Activated CD4-positive, alpha-beta memory T cell treated with anti-CD3 and anti-CD28 coated beads for 36 hours (primary cell): ENCODE measurements around the gene MAPK8IP2. TPM values are rescaled to one million over a fixed set of nuclear protein-coding genes. Genes with fewer than 3 reads are reported as not detected.
"Not testable (repeated sequence)": the region's sequence is repeated elsewhere in the genome, so short reads cannot be mapped to it uniquely, and the experiment has no call there.

Experiments
- CTCF ChIA-PET: fragments of 350-600 bp; sonication (Branson Sonifier 250); formaldehyde crosslinking; loops from one replicate; lab custom pipeline; 2021; ENCODE audit warnings: antibody characterized with exemption, inconsistent platforms; lab: Charles Lee
- POLR2A ChIA-PET: fragments of 350-600 bp; sonication (Branson Sonifier 250); formaldehyde crosslinking; loops from one replicate; lab custom pipeline; 2021; ENCODE audit warnings: antibody characterized with exemption; lab: Charles Lee
- DNase-seq: peaks from one replicate; pipeline ENCODE4 v3.0.0-alpha.2; 2020
- H3K27ac Mint-ChIP-seq: one replicate; pipeline ENCODE4 v1.8.0; 2021; ENCODE audit warnings: mixed read lengths
- H3K27me3 Mint-ChIP-seq: one replicate; pipeline ENCODE4 v1.8.0; 2021; ENCODE audit warnings: mixed read lengths
- H3K36me3 Mint-ChIP-seq: one replicate; pipeline ENCODE4 v1.8.0; 2021; ENCODE audit warnings: mixed read lengths
- H3K4me1 Mint-ChIP-seq: one replicate; pipeline ENCODE4 v1.8.0; 2021; ENCODE audit warnings: low read depth, mixed read lengths
- H3K4me3 Mint-ChIP-seq: one replicate; pipeline ENCODE4 v1.8.0; 2021; ENCODE audit warnings: mild to moderate bottlenecking, mixed read lengths
- H3K9me3 Mint-ChIP-seq: one replicate; pipeline ENCODE4 v1.8.0; 2021; ENCODE audit warnings: mixed read lengths
- intact Hi-C: fragments of 100-400 bp; cut with micrococcal nuclease; formaldehyde crosslinking; loops from one replicate; pipeline ENCODE4 v1.15.1; 2023
- total RNA-seq, 2 experiments: library from RNA; stranded (reverse); gene quantifications; one replicate each; pipeline ENCODE4 v1.2.3, GENCODE V29; 2021

The MAPK8IP2 gene
- total RNA-seq, 2 experiments from 2014 or later: 0.10 to 0.19 TPM

DNA sequence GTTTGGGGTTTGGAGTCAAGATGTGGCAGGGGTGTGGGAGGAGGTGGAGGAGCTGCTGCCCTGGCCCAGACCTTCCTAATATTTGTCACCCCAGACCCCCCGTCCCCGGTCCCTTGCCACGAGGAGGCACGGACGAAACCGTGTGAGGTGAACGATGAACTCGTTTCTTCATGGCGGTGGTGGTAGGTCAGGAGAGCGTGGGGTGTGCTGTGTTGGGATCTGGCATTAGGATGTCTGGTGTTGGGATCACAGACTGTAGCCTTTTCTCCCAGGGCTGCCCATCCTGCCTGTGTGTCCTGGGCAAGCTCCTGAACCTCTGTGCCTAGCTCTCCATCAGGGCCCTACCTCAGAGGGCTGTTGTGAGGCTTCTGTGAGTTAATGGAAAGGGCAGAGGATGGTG, 8.4 kb downstream of the MAPK8IP2 start:
- CTCF ChIA-PET: interaction anchor here (0.5 to 1.1 kb wide), 3 partner anchors 11 to 219 kb away, joined by 3 to 4 read pairs (median 3); no protein-coding TSS in a partner anchor
- H3K36me3 Mint-ChIP-seq: no peaks in the 10 kb centered on the region
- POLR2A ChIA-PET: no interaction called here
- H3K4me1 Mint-ChIP-seq: peaks cover 3% of the 10 kb centered on the region
- H3K9me3 Mint-ChIP-seq: no peaks in the 10 kb centered on the region
- intact Hi-C loops: no loop called here
- no peak overlapping the region for H3K27ac Mint-ChIP-seq
- no peak for DNase-seq
- no peak overlapping the region for H3K4me3 Mint-ChIP-seq
- peaks cover 37% of the 10 kb centered on the region for H3K27me3 Mint-ChIP-seq

DNA sequence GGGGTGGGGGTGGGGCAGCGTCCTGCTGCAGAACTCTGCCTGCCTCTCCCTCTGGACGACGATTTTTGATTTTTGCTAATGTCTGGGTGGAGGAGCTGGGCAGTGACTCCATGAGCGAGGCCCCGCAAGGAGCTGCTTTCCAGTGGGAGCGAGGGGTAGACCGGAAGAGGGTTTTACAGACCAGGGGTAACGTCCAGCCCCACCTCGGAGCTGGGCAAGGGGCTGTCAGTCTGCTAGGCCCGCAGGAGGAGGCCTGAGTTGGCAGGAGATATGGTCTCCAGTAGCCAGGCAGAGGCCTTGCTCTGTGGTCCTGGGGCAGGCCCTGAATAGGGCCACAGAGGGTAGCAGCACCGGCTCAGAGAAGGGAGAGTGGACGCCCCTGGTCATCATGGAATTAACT, 9.0 kb downstream of the MAPK8IP2 start:
- peaks cover 3% of the 10 kb centered on the region for H3K4me1 Mint-ChIP-seq
- ChIA-PET CTCF (interaction anchor here (0.6 to 1.1 kb wide), 2 partner anchors 10 to 11 kb away, joined by 3 to 4 read pairs; no protein-coding TSS in a partner anchor), POLR2A (no interaction called here)
- intact Hi-C loops: no loop called here
- H3K27me3 Mint-ChIP-seq: peaks cover 37% of the 10 kb centered on the region
- H3K4me3 Mint-ChIP-seq: no peak overlapping the region
- DNase-seq: no peak
- no peaks in the 10 kb centered on the region for H3K9me3 Mint-ChIP-seq
- no peaks in the 10 kb centered on the region for H3K36me3 Mint-ChIP-seq
- no peak overlapping the region for H3K27ac Mint-ChIP-seq

DNA sequence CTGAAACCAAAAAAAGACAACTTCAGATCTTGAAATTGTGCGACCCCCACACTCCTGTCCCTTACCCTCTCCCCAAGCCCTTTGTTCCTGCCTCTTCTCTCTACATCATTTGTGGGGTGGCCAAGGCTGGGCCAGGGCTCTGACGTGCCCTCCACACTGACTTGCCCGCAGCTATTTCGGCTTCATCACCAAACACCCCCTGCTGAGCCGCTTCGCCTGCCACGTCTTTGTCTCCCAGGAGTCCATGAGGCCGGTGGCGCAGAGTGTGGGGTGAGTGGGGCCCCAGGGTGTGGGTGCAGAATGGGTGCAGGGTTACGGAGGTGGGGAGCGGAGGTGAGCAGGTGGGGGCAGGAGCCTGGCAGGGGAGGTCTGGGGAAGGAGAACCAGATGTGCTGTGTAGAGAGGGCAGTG, 9.5 kb downstream of the MAPK8IP2 start:
- H3K27ac Mint-ChIP-seq: no peak overlapping the region

DNA sequence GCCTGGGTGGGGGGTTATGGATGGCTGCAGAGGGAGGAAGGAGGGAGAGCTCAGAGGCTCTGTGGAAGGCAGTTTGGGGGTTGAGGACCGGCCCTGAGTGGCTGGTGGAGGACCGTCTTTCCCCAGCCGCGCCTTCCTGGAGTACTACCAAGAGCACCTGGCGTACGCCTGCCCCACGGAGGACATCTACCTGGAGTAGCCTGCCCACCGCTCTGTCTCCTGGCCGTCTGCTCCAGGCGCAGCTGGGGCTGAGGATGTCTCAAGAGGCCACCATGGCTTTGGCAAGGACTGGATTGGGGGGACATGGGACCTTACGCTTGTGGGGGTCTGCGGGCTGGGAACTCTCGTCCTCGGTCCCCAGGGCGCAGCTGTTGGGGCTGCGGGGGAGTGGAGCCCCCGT, 10.0 kb downstream of the MAPK8IP2 start:
- no peak for DNase-seq
- H3K4me3 Mint-ChIP-seq: no peak overlapping the region
- no peak overlapping the region for H3K27ac Mint-ChIP-seq
- ChIA-PET POLR2A (no interaction called here), CTCF (interaction anchor here (0.9 kb wide), 1 partner anchor 10 kb away, joined by 3 read pairs; no protein-coding TSS in a partner anchor)
- intact Hi-C loops: loop anchor here (10.0 kb wide), 1 partner anchor 46 kb away; the partner anchor contains the start of gene SYCE3
- peaks cover 37% of the 10 kb centered on the region for H3K27me3 Mint-ChIP-seq
- no peaks in the 10 kb centered on the region for H3K9me3 Mint-ChIP-seq
- H3K36me3 Mint-ChIP-seq: no peaks in the 10 kb centered on the region
- H3K4me1 Mint-ChIP-seq: peaks cover 3% of the 10 kb centered on the region

More for the DNA sequence above, 9.5 kb downstream of the MAPK8IP2 start:
- Mint-ChIP-seq H3K27me3 (peaks cover 37% of the 10 kb centered on the region), H3K36me3 (no peaks in the 10 kb centered on the region), H3K4me3 (no peak overlapping the region), H3K9me3 (no peaks in the 10 kb centered on the region), H3K4me1 (peaks cover 3% of the 10 kb centered on the region)
- DNase-seq: no peak
- CTCF ChIA-PET: interaction anchor here (0.9 kb wide), 1 partner anchor 11 kb away, joined by 3 read pairs; no protein-coding TSS in a partner anchor
- intact Hi-C loops: loop anchor here (10.0 kb wide), 1 partner anchor 45 kb away; the partner anchor contains the start of gene SYCE3
- POLR2A ChIA-PET: no interaction called here

DNA sequence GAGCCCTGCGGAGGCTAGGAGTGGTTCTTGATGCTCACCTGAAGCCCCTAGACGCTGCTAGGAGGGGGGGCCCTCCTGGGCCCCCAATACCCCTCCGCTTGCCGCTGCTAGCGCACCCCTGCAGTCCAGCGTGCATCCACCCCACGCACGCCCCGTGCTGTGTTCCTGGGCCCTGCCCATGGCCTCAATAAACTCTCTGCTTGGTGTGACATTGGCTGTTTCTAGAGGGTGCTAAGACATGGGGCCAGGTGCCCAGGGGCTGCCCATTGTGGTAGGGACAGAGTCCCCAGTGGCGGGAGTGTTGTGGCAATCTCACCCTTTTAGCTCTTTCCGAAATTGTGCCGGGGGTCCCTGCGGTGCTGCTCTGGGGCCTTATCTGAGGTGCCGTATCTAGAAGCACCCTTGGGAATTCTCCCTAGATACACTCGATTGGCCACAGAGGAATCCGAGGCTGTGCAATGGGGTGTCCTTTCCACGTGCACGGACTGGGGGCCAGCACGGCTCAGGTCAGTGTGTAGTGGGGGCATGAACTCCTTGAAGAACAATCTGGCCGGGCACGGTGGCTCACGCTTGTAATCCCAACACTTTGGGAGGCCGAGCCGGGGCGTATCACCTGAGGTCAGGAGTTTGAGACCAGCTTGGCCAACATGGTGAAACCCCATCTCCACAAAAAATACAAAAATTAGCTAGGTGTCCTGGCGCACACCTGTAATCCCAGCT, 10.9 kb downstream of the MAPK8IP2 start:
- CTCF ChIA-PET: interaction anchor here (0.9 to 1.8 kb wide), 3 partner anchors 10 to 212 kb away, joined by 3 to 7 read pairs (median 3); partner anchors contain the start of gene SCO2
- H3K9me3 Mint-ChIP-seq: no peaks in the 10 kb centered on the region
- no peaks in the 10 kb centered on the region for H3K36me3 Mint-ChIP-seq
- H3K4me3 Mint-ChIP-seq: no peak overlapping the region
- no peak overlapping the region for H3K27ac Mint-ChIP-seq
- peaks cover 29% of the 10 kb centered on the region for H3K27me3 Mint-ChIP-seq
- intact Hi-C loops: loop anchor here (10.0 kb wide), 1 partner anchor 47 kb away; the partner anchor contains the start of gene SYCE3
- POLR2A ChIA-PET: no interaction called here
- DNase-seq: no peak
- peaks cover 3% of the 10 kb centered on the region for H3K4me1 Mint-ChIP-seq

DNA sequence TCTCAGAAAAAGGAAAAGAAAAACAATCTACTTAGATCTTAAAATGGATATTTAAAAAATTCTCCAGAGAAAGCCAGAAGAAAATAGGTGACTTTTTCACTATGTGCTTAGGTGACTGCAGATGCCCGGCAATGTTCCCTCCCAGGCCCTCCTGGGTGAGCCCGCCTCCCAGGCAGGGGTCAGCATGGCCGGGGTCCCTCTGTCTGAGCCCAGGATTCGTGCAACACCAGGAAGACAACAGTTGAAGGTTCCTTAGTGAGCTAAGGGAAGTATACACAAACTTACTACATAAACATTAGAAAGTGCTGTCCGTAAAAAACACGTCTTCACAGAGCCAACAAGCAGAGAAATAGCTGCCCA, 11.6 kb downstream of the MAPK8IP2 start:
- Mint-ChIP-seq H3K36me3 (no peaks in the 10 kb centered on the region), H3K4me3 (no peak overlapping the region), H3K4me1 (peaks cover 3% of the 10 kb centered on the region), H3K27me3 (peaks cover 25% of the 10 kb centered on the region), H3K9me3 (no peaks in the 10 kb centered on the region), H3K27ac (no peak overlapping the region)
- ChIA-PET POLR2A (no interaction called here), CTCF (interaction anchor here (0.9 to 1.8 kb wide), 3 partner anchors 9 to 212 kb away, joined by 3 to 7 read pairs (median 3); partner anchors contain the start of gene SCO2)
- no peak for DNase-seq
- intact Hi-C loops: loop anchor here (10.0 kb wide), 1 partner anchor 47 kb away; the partner anchor contains the start of gene SYCE3

DNA sequence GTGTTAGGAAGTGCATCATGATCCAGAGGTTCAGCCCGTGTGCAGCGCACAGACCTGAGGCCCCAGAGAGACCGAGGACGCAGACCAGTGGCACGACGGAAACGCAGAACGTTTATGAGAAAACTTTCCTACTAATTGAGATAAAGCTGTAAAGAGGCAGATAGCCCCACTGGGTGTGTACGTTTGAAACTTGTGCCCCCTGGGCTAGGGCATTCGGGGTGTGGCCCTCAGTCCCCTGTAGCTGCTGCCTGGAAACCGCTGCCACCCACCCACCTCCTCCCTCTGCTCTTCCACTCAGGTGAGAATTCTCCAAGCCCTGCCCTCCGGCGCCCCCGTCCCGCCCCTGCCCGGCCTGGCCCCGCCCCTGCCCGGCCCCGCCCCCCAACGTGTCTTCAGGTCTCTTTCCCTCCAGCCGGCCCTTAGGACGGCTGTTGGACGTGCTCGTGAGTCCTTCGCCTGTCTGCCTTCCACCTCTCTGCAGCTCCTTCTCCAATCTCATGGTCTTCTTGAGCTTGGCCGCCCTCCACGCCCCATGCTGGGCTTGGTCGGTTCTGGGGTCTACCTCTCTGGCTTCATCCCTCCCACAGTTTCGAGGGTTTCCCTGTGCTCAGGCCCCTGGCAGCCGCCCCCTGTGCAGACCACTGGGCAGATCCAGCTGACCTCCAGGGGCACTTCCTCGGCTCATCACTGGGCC, 12.1 kb downstream of the MAPK8IP2 start:
- CTCF ChIA-PET: interaction anchor here (0.7 to 1.8 kb wide), 3 partner anchors 9 to 87 kb away, joined by 3 to 7 read pairs (median 3); partner anchors contain the start of gene SCO2
- Mint-ChIP-seq H3K4me3 (no peak overlapping the region), H3K36me3 (no peaks in the 10 kb centered on the region), H3K4me1 (peaks cover 3% of the 10 kb centered on the region), H3K9me3 (no peaks in the 10 kb centered on the region), H3K27ac (no peak overlapping the region), H3K27me3 (peaks cover 20% of the 10 kb centered on the region)
- DNase-seq: peak; percentile 27
- POLR2A ChIA-PET: no interaction called here
- intact Hi-C loops: loop anchor here (10.0 kb wide), 1 partner anchor 48 kb away; the partner anchor contains the start of gene SYCE3

DNA sequence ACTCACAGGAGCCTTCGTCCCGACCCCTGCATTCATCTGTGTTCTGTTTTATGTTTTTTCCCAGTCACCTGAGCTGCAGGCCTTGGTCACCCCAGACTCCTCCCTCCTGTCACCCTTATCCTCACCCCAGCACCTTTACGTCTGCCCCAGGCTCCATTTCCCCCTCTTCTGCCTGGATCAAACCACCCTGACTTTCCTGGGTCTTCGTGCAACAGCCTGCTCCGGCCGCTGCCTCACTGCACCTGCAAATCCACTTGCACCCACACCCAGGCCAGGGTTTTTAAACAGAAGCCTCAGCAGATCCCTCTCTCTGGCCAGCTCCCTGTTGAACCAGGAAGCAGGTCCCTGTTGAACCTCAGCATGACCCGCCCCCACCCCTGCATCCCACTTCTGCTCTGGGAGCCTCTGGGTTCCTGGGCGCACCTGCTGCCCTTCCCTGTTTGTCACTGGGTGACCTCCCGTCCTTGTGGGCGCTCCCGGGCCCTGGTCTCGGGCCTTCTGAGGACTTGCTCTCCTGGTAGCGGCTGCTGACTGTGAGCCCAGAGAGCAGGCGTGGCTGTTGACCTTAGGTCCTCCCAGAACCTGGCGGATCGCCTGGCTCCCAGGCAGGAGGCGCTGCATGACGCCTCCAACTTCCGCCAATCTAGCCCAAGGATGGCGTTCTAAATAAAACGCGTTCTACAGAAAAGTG, 12.8 kb downstream of the MAPK8IP2 start:
- ChIA-PET CTCF (interaction anchor here (1.8 kb wide), 1 partner anchor 8 kb away, joined by 7 read pairs; no protein-coding TSS in a partner anchor), POLR2A (no interaction called here)
- intact Hi-C loops: loop anchor here (10.0 kb wide), 1 partner anchor 49 kb away; the partner anchor contains the start of gene SYCE3
- Mint-ChIP-seq H3K4me1 (peaks cover 5% of the 10 kb centered on the region), H3K36me3 (no peaks in the 10 kb centered on the region), H3K27ac (no peak overlapping the region), H3K27me3 (peaks cover 16% of the 10 kb centered on the region), H3K4me3 (no peak overlapping the region), H3K9me3 (no peaks in the 10 kb centered on the region)
- no peak for DNase-seq

DNA sequence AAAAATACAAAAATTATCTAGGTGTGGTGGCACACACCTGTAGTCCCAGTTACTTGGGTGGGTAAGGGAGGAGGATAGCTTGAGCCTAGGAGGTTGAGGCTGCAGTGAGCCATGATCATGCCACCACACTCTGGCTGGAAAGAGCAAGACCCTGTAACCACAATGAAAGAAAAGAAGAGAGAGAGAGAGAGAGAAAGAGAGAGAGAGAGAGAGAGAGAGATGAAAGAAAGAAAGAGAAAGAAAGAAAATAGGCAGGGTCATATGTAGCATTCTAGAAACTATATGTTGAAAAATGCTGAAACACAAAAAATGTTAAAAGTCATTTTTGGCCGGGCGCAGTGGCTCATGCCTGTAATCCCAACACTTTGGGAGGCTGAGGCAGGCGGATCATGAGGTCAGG, 13.7 kb downstream of the MAPK8IP2 start:
- H3K27me3 Mint-ChIP-seq: peaks cover 15% of the 10 kb centered on the region
- DNase-seq, H3K4me3 Mint-ChIP-seq, H3K9me3 Mint-ChIP-seq, H3K27ac Mint-ChIP-seq, POLR2A ChIA-PET, H3K4me1 Mint-ChIP-seq, H3K36me3 Mint-ChIP-seq: not testable (repeated sequence)
- intact Hi-C loops: loop anchor here (10.0 kb wide), 1 partner anchor 49 kb away; the partner anchor contains the start of gene SYCE3
- CTCF ChIA-PET: interaction anchor here (1.0 kb wide), 1 partner anchor 117 kb away, joined by 4 read pairs; no protein-coding TSS in a partner anchor

DNA sequence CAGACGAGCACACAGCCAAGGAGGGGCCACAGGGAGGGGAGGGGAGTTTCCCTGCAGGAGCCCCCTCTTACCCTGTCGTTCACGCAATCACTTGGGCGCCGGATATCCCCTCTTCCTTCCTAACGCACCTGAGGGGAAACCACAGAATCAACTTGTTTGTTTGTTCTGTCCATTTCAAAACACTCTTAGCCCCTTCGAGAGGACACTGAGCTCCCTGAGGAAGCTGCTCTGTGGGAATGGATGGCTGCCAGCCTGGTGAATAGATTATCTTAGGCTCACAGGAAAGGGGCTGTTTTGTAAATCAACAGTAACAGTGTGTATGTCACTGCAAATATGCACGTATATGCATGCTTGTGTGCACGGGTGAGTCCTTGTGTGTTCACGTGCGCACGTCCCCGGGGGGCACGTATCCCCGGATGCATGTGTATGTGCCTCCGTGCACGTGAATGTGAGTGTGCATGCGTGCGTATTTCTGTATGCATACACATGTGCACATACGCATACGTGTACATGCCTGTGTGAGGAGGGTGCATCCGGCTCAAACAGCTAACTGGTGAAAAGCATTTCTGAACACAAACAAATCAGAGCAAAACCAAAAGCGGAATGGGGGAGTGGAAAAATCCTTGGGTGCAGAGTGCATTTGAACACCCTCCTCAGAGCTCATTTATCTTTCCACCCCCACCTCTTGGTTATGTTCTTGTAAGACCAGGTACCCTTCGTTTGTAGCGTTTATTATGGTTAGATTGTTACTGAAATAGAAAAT, 20.2 kb downstream of the MAPK8IP2 start:
- H3K36me3 Mint-ChIP-seq: no peaks in the 10 kb centered on the region
- peak overlapping the region; percentile 75 for H3K4me3 Mint-ChIP-seq
- DNase-seq: peak; percentile 85
- H3K4me1 Mint-ChIP-seq: peaks cover 37% of the 10 kb centered on the region
- no peaks in the 10 kb centered on the region for H3K27me3 Mint-ChIP-seq
- peak overlapping the region; percentile 97 for H3K27ac Mint-ChIP-seq
- intact Hi-C loops: loop anchor here (1.0 to 5.0 kb wide), 10 partner anchors 38 to 376 kb away; partner anchors contain the start of genes CHKB, LMF2, MAPK11 and PPP6R2
- CTCF ChIA-PET: interaction anchor here (0.6 to 5.5 kb wide), 49 partner anchors 8 to 749 kb away, joined by 3 to 102 read pairs (median 4); partner anchors contain the start of genes CHKB, HDAC10, KLHDC7B and LMF2
- POLR2A ChIA-PET: interaction anchor here (0.6 to 2.8 kb wide), 17 partner anchors 15 to 377 kb away, joined by 3 to 49 read pairs (median 6); partner anchors contain the start of genes CHKB, HDAC10, LMF2 and NCAPH2
- no peaks in the 10 kb centered on the region for H3K9me3 Mint-ChIP-seq
